Right renal pelvis (tissue), 4 donors: ENCODE results near the gene TAF5. TPM values are rescaled to one million over a fixed set of nuclear protein-coding genes. Genes with fewer than 3 reads are reported as not detected.
A peak's percentile ranks its signal among the peaks of the same experiment; 100 is the strongest.
"Not testable (repeated sequence)": the region's sequence is repeated elsewhere in the genome, so short reads cannot be mapped to it uniquely, and the experiment has no call there.

Source experiments
- DNase-seq, 4 donors: peaks; one replicate each; pipeline ENCODE4 v3.0.0-alpha.2; 2013; ENCODE audit warnings: low read depth in 4 of 4, low spot score in 3 of 4, missing footprints in 1 of 4
- polyA plus RNA-seq, 4 donors: library from polyadenylated mRNA; unstranded; fragments of 120-200 nt; gene quantifications; one replicate each; pipeline ENCODE4 v1.2.1, GENCODE V29; 2013; ENCODE audit not compliant: insufficient read length in 4 of 4

Gene TAF5
- polyA plus RNA-seq = 1 to 10 TPM; 7.0 to 9.0 (median 8.4) TPM

DNA sequence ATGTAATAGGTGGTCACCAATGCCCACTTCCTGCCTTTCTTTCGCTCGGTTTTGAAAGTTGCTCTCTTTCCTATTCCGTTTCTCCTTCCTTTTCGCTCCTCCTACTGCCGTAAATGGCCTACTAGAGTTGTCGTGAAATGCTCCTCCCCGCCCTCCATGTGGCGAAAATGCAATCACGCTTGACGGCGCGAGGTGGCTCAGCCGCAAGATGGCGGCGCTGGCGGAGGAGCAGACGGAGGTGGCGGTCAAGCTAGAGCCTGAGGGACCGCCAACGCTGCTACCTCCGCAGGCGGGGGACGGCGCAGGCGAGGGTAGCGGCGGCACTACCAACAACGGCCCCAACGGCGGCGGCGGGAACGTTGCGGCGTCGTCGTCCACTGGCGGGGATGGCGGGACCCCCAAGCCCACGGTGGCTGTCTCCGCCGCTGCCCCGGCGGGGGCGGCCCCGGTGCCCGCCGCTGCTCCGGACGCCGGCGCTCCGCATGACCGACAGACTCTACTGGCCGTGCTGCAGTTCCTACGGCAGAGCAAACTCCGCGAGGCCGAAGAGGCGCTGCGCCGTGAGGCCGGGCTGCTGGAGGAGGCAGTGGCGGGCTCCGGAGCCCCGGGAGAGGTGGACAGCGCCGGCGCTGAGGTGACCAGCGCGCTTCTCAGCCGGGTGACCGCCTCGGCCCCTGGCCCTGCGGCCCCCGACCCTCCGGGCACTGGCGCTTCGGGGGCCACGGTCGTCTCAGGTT is at the start of gene TAF5:
TSS of gene TAF5 (plus strand) at position 195 of the 737 bp plus-strand sequence. CDS start at position 209, 14 bp downstream.
- peak; percentile 85 to 94 (median 90) for DNase-seq

DNA sequence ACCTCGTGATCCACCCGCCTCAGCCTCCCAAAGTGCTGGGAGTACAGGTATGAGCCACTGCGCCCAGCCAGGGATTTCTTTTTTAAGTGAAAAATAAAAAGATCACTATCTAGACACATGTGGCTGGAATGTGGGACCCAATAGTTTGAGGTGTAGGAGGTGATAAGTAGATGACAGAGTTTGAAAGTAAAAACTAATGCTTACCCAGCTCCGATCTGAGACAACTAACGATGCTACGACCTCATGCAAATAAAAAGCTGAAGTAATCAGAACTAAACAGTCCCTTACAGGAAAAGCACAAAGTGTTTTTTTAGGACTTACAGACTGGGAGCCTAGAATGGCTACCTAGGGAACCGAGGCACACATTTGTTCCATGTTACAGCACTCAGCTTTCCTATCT is 39.9 kb upstream of the TAF5 start:
- DNase-seq = no peak

DNA sequence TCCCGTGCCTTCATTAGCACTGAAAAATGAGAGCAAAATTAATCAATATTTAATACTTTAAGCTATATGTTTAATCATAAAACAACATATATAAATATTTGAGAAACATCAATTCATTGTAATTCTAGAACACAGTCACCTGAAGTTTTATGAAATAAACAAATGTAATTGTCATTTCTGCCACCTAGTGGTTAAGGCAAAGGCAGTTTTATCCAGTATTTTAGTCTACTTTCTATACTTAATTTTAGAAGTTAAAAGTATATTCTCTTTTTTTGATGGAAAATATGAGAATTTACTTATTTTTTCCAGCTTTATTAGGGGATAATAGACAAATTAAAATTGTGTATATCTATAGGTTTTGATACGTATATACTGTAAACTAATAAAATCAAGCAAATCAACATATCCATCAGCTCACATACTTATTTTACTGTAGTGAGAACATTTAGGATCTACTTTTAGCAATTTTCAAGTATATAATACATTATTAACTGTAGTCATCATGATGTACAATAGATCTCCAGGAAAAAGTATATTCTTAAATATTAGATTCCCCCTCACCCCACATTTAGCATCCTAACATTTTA is 33.7 kb upstream of the TAF5 start:
- peak in 1 of 4 donors; percentile 5 for DNase-seq

DNA sequence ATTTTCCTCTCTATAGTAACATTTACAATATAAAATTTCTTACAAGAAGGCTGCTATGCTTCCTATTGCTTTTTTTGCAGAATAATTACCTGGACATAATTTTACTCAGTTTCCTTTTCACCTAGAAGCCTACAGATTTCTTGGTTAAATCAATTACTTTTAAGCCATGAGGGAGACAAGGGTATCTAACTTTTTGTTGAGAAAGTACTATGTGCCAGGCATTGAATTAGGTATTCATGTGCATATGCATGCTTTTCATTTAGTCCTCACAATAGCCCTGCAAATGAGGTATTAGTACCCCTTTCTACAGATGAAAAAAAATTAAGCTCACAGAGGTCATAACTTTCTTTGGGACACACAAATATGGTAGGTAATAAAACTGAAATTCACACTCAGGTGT is 33.2 kb upstream of the TAF5 start:
- no peak for DNase-seq

DNA sequence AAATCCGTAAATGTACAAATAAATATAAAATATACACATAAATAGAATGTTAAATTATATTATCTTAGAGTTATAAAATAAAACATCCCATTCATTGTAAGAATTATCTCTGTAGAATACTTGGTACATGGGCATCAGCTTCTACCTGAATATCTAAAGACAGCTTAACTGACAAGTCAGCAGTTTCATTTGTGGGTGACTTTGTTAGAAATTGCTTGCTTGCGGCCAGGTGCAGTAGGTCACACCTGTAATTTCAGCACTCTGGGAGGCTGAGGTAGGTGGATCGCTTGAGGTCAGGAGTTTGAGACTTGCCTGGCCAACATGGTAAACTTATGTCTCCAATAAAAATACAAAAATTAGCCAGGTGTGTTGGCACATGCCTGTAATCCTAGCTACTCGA is 31.4 kb upstream of the TAF5 start:
- DNase-seq = no peak

DNA sequence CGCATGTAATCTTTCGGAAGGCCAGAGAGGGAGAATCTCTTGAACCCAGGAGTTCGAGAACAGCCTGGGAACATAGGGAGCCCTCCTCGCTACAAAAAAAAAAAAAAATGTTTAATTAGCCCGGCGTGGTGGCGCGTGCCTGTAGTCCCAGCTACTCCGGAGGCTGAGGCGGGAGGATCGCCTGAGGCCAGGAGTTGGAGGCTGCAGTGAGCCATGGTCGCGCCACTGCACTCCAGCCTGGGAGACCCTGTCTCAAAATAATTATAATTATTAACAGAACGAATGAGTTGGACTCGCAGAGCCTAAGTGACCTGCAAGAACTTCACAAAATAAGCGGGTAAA is 17.6 kb upstream of the TAF5 start:
- no peak for DNase-seq

DNA sequence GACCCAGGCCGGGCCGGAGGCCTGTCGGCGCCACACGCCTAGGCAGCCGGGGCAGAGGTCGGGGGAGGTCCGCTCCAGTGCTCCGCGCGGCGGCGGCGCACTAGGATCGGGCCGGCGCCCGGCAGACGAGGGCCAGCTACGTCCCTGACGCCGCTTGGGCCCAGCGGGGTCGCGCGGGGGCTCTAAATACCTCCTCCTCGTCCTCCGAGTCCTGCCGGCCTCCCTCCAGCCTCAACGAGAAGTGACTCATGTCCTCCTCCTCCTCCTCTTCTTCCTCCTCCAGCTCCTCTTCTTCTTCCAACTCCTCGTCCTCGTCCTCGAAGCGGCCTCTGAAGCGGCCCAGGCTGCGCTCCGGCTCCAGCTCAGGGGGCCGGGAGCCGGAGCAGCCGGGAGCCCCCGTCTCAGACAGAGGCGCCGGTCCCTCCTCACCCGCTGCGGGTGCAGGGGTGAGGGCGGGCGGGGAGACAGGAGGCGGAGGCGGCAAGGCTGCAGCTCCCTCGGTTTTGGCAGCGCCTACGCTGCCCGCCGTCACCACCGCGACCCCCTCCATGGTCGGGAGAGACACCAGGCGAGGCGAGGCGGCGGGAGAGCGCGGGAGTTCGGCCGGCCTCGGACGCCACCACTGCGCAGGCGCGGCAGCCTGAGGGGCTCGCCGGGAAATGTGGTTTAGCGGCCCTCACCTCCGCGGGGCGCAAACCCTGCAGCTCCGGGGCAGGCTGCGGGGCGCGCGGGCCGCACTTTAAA is 17.1 kb upstream of the TAF5 start, which contains the start of gene PCGF6:
TSS of gene PCGF6 (minus strand) at position 624 of the 744 bp plus-strand sequence. CDS start at position 550, 74 bp downstream.
- DNase-seq = peak; percentile 73 to 78 (median 76)

DNA sequence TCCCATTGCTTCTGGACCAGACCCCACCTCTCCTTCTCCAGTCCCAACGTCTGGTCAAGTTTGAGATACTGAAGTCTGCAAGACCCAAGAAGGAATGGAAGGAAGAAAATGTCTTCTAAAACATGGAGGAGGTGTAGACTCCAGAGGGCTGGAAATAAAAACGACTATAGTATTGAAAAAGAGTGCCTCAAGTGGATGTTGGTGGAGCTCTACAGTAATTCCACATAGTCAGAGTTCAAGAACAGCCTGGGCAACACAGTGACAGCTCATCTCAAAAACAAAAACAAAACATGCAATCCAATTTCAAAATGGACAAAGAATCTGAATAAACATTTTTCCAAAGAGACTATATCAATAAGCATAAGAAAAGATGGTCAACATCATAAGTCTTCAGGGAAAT is 14.5 kb upstream of the TAF5 start:
- no peak for DNase-seq

DNA sequence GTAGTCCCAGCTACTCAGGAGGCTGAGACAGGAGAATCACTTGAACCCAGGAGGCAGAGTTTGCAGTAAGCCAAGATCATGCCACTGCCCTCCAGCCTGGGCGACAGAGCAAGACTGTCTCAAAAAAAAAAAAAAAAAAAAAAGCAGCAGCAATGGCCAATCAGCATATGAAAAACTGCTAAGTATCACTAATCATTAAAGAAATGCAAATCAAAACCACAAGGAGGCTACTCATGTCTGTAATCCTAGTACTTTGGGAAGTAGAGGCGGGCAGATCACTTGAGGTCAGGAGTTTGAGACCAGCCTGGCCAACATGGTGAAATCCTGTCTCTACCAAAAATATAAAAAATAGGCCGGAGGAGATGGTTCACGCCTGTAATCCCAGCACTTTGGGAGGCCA is 13.2 kb upstream of the TAF5 start:
- not testable (repeated sequence) for DNase-seq

DNA sequence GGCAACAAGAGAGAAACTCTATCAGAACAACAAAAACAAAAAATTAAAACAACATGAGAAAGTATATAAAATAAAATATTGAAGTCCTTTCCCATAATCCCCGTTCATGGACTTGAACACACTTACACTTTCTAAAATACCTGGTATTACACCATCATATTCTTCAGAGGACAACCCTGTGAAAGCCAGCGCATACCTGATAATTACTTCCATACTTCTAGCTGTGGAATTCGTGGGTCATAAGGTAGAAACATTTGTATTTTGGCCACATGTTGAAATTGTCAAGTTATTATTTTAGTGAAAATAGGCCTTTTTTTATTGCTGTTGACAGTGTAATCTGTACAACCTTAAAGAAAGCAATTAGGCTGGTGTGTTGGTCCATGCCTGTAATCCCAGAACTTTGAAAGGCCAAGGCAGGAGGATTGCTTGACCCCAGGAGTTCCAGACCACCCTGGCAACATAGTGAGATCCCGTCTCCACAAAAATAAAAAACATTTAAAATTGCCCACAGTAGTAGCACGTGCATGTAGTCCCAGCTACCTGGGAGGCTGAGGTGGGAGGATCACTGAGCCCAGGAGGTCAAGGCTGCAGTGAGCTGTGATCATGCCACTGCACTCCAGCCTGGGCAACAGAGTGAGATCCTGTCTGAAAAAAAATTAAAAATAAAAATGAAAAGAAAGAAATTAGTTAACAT is 11.7 kb upstream of the TAF5 start:
- no peak for DNase-seq

DNA sequence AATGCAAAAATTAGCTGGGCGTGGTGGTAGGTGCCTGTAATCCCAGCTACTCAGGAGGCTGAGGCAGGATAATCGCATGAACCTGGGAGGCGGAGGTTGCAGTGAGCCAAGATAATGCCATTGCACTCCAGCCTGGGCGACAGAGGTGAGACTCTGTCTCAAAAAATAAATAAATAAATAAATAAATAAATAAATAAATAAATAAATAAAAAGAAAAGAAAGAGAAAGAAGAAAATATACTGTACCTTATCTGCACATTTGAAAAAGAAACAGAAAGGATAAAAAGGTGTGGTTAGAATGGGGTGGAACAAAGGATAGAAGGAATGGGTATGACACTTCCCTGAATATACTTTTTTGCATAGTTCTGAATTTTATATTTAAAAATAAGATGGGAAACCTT is 8.3 kb upstream of the TAF5 start:
- not testable (repeated sequence) for DNase-seq

DNA sequence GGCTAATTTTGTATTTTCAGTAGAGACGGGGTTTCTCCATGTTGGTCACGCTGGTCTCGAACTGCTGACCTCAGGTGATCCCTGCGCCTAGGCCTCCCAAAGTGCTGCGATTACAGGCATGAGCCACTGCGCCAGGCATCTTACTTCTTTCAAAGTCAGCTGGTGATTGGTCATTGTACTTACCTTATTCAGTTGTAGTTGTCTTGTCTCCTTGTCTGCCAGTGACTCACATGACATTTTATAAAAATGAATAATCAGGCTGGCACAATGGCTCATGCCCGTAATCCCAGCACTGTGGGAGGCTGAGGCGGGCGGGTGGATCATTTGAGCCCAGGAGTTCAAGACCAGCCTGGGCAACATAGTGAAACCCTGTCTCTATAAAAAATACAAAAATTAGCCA is 7.0 kb upstream of the TAF5 start:
- DNase-seq = not testable (repeated sequence)

DNA sequence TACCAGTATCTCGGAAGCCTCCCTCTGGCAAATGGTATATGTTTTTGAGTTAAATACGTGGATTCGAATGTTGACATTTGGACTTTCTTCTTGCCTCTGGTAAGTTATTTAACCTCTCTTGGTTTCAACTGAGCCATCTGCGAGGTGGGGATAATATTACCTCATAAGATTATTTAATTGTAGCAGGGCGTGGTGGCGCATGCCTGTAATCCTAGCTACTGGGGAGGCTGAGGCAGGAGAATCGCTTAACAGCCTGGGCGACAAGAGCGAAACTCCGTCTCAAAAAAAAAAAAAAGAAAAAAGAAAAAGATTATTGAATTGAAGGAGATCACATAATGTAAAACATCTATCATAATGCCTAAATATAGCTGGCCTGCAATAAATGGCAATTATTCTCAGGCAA is 396 bp upstream of the TAF5 start:
- DNase-seq = no peak

DNA sequence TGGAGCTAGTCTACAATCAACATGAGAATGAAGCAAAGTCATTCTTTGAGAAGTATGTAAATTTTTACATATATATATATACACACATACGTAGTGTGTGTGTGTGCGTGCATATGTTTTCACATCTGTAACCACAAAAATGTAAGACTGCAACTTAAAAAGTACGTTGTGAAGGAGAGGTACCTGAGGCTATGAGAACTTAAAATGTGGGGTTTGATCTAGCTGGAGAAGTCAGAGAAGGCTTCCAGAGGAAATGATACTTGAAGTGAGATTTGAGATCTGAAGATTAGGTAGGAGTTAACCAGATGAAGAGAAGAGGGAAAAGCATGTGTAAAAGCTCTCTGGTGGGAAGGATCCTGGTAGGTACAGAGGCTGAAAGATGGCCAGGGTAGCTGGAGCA is 5.8 kb downstream of the TAF5 start:
- no peak for DNase-seq

DNA sequence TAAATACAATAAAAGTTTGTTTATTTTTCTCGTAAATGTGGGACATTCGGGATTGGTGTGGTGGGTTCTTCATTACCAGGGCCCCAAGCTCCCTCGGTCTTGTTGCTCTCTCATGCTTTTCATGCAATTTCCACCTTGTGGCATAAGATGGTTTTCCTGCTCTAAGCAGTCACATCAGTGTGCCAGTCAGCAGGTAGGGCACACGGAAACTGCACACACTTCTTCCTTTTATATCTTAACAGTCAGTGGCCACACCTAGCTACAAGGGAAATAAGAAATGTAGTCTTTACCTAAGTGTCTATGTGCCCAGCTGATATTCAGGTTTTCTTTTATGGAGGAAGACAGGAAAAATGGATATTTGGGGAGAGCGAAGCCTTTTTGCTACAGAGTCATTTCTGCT is 6.5 kb downstream of the TAF5 start:
- DNase-seq = no peak

DNA sequence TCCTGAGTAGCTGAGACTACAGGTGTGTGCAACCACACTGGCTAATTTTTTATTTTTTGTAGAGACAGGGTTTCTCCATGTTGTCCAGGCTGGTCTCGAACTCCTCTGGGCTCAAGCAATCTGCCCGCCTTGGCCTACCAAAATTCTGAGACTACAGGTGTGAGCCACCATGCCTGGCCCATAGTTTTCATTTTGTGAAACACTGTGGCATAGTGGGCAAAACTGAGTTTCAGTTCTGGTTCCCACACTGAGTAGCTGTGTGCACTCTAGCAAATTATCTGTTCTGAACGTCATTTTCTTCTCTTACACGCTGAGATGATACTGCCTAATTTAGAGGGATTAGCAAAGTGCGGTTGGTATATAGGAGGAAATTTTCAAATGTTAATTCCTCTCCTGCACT is 15.0 kb downstream of the TAF5 start:
- no peak for DNase-seq

DNA sequence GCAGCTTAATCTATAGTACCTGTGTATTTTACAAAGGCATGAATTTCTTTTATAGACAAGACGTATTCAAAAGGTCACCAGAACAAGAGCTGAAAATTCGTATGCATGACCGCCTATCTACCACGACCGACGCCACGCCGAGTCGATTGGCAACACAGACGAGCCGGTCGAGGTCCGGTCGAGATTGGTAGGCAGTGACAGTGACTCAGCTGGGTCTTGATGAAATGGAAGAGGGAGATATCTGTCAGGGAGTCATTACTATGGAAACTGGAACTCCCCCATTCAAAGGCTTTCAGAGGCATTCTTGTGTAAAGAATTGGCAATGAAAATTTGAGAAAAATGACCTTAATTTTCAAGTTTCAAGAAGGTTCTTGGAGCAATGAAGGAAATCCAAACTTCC is 26.4 kb downstream of the TAF5 start:
- DNase-seq = no peak

DNA sequence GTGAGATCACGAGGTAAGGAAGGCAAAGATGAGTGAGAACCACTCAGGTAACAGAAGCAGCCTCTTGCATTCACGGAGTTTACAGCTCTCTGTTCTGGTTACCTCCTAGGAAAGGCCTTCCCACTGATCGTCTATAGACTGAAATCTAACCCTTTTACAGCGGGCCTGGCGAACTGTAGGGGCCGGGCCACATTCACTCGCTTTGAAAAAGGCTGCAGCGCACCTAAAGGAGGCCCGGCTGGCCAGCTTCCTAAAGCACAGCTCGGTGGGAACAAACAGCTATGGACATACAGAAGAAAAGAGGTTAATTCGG is 27.9 kb downstream of the TAF5 start:
- DNase-seq = peak in 2 of 4 donors; percentile 3 to 12

DNA sequence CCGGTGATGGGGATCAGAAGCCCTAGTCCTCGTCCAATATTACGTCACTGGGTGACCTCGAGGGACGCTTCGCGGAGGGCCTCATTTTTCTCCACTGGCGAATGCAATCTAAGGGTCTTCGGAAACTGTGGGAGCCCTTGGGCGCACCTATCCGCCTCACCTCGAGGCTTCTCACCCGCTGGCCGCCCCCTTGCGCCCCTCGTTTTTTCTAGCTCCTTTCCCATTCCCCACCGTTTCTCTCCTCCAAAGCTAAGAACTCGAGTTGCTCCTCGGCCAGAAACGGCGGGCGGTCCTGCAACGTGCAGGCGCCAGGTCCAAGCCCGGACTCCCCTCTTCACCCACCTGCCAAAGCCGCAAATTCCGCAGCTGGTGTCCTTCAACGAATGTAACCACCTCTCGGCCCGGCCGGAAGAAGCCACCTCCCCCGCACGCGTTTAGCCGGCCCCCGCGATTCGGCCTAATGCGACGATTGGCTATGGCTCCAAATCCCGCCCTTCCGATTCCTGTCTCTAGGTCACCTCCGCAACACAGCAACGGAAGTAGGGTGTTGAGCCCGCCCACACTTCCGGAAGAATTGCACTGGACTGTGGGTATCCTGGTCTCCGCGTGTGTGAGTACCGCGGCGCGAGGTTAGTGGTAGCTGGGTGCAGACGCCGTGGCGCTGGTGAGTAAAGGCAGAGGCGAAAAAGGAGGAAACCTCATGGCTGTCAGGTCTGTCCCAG is 28.5 kb downstream of the TAF5 start, which contains the start of the genes ATP5MK and PDCD11:
TSS of gene ATP5MK (minus strand) at position 409 of the 722 bp plus-strand sequence. CDS start 4,018 bp downstream, outside the sequence.
TSS of gene PDCD11 (plus strand) at position 560 of the 722 bp plus-strand sequence. CDS start 1,801 bp downstream, outside the sequence.
- DNase-seq = peak; percentile 94 to 97 (median 96)

DNA sequence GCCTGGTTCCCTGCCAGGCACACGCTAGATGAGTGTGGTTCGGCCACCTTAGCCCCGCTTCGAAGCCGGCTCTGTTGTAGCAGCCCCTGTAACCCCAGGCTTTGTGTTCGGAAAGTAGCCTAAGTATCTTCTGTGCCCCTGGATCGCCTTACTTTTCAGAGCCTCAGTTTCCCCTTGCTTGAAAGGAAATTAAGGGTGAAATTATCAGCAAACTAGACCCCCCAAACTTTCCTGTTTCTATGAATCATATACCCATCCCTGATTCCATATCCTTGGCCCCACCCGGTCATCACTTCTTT is 29.0 kb downstream of the TAF5 start:
- DNase-seq = peak in 1 of 4 donors; percentile 4
